ENCODE measurements around the gene COL17A1. TPM values are rescaled to one million over a fixed set of nuclear protein-coding genes. Genes with fewer than 3 reads are reported as not detected.

The COL17A1 gene
- total and polyA plus RNA-seq, 2 of the 13 experiments (the other 11 are each of a cell fraction or from before 2014, with no cell fraction given) = 0.03 TPM; not detected in 1

DNA sequence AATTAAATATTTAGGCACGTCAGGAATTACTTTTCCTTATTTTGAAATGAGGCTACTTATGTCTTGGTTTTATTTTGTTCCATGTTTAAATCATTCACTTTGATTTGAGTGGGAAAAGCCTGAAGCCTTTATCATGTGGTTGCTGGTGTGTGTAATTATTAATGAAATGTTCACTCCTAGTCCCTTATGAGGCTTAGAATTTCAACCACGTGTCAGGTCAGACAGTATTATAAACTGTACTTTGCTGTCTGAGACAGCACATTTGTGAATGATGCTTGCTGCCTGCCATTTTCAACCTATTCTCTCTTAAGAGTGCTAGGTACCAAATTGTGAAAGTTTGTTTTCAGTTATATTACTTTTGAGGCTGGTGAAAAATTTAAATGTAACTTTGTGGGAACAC lies 58.9 kb downstream of the COL17A1 start:
- Histone ChIP-seq H3K79me2 (ENCODE audit: insufficient read depth, low read length) (no peaks in the 10 kb centered on the region), H2AFZ (ENCODE audit: low read length) (no peak overlapping the region), H3K4me3 (replicated peaks in 1 of 3; ENCODE audit: insufficient read depth in 1 of 3, low read depth in 2 of 3, low read length in 3 of 3) (no peak overlapping the region), H3K9ac (ENCODE audit: insufficient read depth, low read depth, low read length) (no peak overlapping the region), H3K27ac (ENCODE audit: extremely low read length, insufficient read depth, low read length) (no peak overlapping the region), H4K20me1 (ENCODE audit: insufficient read depth, low read length) (no peaks in the 10 kb centered on the region), H3K9me3 (ENCODE audit: low read length) (no peaks in the 10 kb centered on the region), H3K27me3 (ENCODE audit: control insufficient read depth in 1 of 2, insufficient read depth in 2 of 2, low read length in 2 of 2) (no peaks in the 10 kb centered on the region), H3K4me1 (ENCODE audit: insufficient read depth, low read length) (no peaks in the 10 kb centered on the region), H3K36me3 (replicated peaks in 1 of 2; ENCODE audit: control insufficient read depth in 1 of 2, insufficient read depth in 2 of 2, low read length in 2 of 2) (peaks cover 6 to 35% of the 10 kb centered on the region in 2 experiments), H3K4me2 (ENCODE audit: low read depth, low read length) (no peak overlapping the region)
- FAIRE-seq (no peak), ATAC-seq (no peak), DNase-seq (ENCODE audit: low spot score) (no peak)
- TF ChIP-seq NCOA5 (CRISPR knock-in tag; IDR thresholded peaks at IDR 0.05) = no peak
- TF ChIP-seq ZFP37 (CRISPR knock-in tag; IDR thresholded peaks at IDR 0.05; ENCODE audit: borderline replicate concordance) = no peak
- TF ChIP-seq NFE2L1 (CRISPR knock-in tag; IDR thresholded peaks at IDR 0.05; ENCODE audit: borderline replicate concordance) = no peak
- TF ChIP-seq GZF1 (CRISPR knock-in tag; IDR thresholded peaks at IDR 0.05) = no peak
- TF ChIP-seq WIZ (CRISPR knock-in tag; IDR thresholded peaks at IDR 0.05) = no peak
- TF ChIP-seq TOPORS (CRISPR knock-in tag; IDR thresholded peaks at IDR 0.05) = no peak
- no peak for TF ChIP-seq ZFX (CRISPR knock-in tag; IDR thresholded peaks at IDR 0.05; ENCODE audit: low read depth)
- no peak for TF ChIP-seq REXO4 (CRISPR knock-in tag; IDR thresholded peaks at IDR 0.05; ENCODE audit: borderline replicate concordance)
- TF ChIP-seq, protein P1, sequence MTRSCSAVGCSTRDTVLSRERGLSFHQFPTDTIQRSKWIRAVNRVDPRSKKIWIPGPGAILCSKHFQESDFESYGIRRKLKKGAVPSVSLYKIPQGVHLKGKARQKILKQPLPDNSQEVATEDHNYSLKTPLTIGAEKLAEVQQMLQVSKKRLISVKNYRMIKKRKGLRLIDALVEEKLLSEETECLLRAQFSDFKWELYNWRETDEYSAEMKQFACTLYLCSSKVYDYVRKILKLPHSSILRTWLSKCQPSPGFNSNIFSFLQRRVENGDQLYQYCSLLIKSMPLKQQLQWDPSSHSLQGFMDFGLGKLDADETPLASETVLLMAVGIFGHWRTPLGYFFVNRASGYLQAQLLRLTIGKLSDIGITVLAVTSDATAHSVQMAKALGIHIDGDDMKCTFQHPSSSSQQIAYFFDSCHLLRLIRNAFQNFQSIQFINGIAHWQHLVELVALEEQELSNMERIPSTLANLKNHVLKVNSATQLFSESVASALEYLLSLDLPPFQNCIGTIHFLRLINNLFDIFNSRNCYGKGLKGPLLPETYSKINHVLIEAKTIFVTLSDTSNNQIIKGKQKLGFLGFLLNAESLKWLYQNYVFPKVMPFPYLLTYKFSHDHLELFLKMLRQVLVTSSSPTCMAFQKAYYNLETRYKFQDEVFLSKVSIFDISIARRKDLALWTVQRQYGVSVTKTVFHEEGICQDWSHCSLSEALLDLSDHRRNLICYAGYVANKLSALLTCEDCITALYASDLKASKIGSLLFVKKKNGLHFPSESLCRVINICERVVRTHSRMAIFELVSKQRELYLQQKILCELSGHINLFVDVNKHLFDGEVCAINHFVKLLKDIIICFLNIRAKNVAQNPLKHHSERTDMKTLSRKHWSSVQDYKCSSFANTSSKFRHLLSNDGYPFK (CRISPR knock-in tag; IDR thresholded peaks at IDR 0.05; ENCODE audit: borderline replicate concordance) = no peak
- no peak for TF ChIP-seq PCBP2 (optimal IDR thresholded peaks at IDR 0.05; ENCODE audit: low read depth, low read length, poor library complexity, severe bottlenecking)
- no peak for TF ChIP-seq ZNF282 (IDR thresholded peaks at IDR 0.05; ENCODE audit: partially characterized antibody)
- no peak for TF ChIP-seq MAFF (IDR thresholded peaks at IDR 0.05; ENCODE audit: low read depth, low read length)
- TF ChIP-seq, protein P2, sequence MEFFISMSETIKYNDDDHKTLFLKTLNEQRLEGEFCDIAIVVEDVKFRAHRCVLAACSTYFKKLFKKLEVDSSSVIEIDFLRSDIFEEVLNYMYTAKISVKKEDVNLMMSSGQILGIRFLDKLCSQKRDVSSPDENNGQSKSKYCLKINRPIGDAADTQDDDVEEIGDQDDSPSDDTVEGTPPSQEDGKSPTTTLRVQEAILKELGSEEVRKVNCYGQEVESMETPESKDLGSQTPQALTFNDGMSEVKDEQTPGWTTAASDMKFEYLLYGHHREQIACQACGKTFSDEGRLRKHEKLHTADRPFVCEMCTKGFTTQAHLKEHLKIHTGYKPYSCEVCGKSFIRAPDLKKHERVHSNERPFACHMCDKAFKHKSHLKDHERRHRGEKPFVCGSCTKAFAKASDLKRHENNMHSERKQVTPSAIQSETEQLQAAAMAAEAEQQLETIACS (CRISPR knock-in tag; IDR thresholded peaks at IDR 0.05) = no peak
- no peak for TF ChIP-seq RXRB (CRISPR knock-in tag; IDR thresholded peaks at IDR 0.05; ENCODE audit: borderline replicate concordance)
- POLR2A ChIA-PET = no interaction called here
- CTCF ChIA-PET (ENCODE audit: low intra/inter-chr PET ratio, low total read pairs) = no interaction called here
- in situ Hi-C loops (cut with HindIII; ENCODE audit: extremely low pct_ligation_motif_present, low pct_unique_long_range_greater_than_20kb) (no loop called here), intact Hi-C loops (cut with micrococcal nuclease; ENCODE audit: unreplicated experiment) (no loop called here)
- BruUV-seq (replicated peaks) = no TSS peak
- 83% methylated on average over 2 of the region's 2 CpGs for WGBS (ENCODE audit: low lambda C conversion rate)
